ENCODE results near the gene GIPC2. TPM values are rescaled to one million over a fixed set of nuclear protein-coding genes. Genes with fewer than 3 reads are reported as not detected.
A peak's percentile ranks its signal among the peaks of the same experiment; 100 is the strongest.

The GIPC2 gene
- total and polyA plus RNA-seq, 9 of the 15 experiments (the other 6 are each of a cell fraction or from before 2014, with no cell fraction given), result 0.01 to 0.05 (median 0.04) TPM; not detected in 3

DNA sequence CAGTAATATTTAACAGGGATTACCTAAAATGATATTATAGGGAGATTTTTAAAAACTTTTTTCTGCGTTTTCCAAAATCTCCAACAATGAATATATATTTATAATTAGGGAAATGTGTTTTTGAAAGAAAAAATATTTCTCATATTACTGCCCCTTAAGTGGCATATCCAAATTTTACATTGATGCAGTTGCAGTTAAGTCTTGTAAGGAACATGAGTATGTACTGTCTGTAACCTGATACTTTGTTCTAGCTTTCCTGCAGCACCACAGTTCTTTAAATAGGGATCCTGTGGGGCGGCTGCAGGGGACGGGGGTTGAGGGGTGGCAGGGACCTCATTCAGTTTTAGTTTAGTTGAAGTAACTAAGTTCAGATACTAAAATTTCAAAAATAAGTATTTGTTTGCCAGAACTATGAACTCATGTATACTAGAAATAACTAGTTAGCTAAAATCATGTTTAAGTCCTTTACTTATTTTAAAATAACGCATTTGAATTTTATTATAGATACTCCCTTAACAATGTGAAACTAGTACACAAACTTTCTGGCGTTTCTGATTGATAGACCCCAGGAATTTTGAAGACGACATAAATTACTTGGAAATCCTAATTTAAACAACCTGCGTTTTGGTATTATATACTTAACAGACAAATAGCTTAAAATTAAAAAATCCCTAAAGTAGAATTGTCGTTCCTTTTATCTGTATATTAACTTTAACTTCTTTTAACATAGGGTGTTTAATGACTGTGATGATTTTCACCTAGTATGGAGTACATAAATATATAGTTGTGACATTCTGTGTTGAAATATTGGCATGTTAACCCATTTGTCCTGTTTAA is 41.7 kb upstream of the GIPC2 start (continued):
- TF ChIP-seq ZBTB2 (IDR thresholded peaks at IDR 0.05) (no peak), DMBX1 (CRISPR knock-in tag; IDR thresholded peaks at IDR 0.05; ENCODE audit: borderline replicate concordance) (peak; percentile 62; the same call in 1 of the 2 replicates), ATF2 (CRISPR knock-in tag; IDR thresholded peaks at IDR 0.05) (no peak), ZNF639 (CRISPR knock-in tag; conservative IDR thresholded peaks at IDR 0.05 in 1 of 2, IDR thresholded peaks at IDR 0.05 in 1 of 2) (0 out of 4 replicates have a peak, but pooled peaks of 1 of the 2 experiments have one; percentile 72), ZBTB40 (IDR thresholded peaks at IDR 0.05) (no peak), ZBTB40 (CRISPR knock-in tag; IDR thresholded peaks at IDR 0.05) (no peak), NCOR1 (IDR thresholded peaks at IDR 0.05) (peak; percentile 89), ZNF347 (CRISPR knock-in tag; IDR thresholded peaks at IDR 0.05; ENCODE audit: low read depth) (peak; percentile 99), SFPQ (IDR thresholded peaks at IDR 0.05; ENCODE audit: low read depth, low read length) (peak; percentile 80)

Measured in K562 (cell line).